Measurements from ENCODE around the gene NOL12. TPM values are rescaled to one million over a fixed set of nuclear protein-coding genes. Genes with fewer than 3 reads are reported as not detected.

The NOL12 gene
- polyA plus RNA-seq, 2 of the 4 experiments (the other 2 are of a cell fraction), result 23.0 to 37.3 TPM

DNA sequence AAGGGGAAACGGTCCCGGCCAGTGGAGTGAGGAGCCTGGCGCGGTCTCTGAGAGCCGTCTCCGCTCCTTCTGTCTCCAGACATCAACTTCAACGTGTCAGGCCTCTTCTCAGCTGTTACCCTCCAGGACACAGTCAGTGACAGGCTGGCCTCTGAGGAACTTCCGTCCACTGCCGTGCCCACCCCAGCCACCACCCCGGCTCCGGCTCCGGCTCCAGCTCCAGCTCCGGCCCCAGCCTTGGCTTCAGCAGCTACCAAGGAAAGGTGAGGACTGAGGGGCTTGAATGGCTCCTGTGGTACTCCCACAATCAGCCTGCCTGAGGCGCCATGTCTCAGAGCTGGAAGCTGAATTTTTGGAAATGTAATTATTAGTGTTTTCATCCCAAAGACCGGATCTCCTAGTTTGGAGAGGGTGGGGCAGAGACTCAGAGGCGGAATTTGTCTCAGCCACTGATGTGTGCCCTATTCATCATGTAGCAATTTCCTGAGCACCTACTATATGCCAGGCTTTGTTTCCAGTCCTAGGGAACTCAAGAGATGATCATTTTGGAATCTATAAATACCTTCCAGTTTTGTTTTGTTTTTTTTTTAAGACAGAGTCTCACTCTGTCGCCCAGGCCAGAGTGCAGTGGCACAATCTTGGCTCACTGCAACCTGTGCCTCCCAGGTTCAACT is 35.5 kb upstream of the NOL12 start:
- ATAC-seq, result no peak

DNA sequence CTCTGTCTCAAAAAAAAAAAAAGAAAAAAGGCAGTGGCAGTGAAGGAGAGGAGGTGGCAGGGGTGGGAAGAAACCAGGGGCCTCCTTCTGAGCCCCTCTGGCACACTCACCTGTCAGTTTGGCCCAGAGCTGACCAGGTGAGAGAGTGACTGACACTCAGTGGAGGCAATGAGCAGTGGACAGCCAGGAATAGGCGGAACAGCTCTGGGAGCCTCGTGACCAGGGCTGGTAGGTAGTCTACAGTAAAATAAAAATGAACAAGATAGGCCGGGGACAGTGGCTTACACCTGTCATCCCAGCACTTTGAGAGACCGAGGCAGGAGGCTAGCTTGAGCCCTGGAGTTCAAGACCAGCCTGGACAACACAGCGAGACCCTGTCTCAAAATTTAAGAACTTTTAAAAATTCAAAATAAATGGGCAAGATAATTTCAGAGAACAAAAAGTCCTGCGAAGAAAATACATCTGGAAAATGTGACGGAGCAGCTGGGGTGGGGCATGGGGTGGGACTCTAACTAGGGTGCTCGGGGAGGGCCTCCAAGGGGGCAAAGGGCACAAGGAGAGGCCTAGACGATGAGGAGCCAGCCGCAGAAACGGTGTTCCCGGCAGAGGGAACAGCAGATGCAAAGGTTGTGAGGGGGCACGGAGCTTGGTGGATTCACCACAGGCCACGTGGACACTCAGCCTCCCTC is 31.4 kb upstream of the NOL12 start:
- no peak for TF ChIP-seq CEBPB (IDR thresholded peaks at IDR 0.05)
- TF ChIP-seq, protein P1, sequence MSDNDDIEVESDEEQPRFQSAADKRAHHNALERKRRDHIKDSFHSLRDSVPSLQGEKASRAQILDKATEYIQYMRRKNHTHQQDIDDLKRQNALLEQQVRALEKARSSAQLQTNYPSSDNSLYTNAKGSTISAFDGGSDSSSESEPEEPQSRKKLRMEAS (IDR thresholded peaks at IDR 0.05), result no peak
- no peak for TF ChIP-seq SMC3 (IDR thresholded peaks at IDR 0.05)
- no peak for TF ChIP-seq BHLHE40 (IDR thresholded peaks at IDR 0.05; ENCODE audit: low read depth, low read length)
- TF ChIP-seq KDM1A (IDR thresholded peaks at IDR 0.05; ENCODE audit: low read depth), result no peak
- no peak for TF ChIP-seq RNF2 (IDR thresholded peaks at IDR 0.05; ENCODE audit: borderline replicate concordance, low read depth)
- no peak for TF ChIP-seq HDAC2 (IDR thresholded peaks at IDR 0.05)
- no peak for TF ChIP-seq HOXB13 (CRISPR knock-in tag; IDR thresholded peaks at IDR 0.05; ENCODE audit: low read depth)
- TF ChIP-seq, protein P2, sequence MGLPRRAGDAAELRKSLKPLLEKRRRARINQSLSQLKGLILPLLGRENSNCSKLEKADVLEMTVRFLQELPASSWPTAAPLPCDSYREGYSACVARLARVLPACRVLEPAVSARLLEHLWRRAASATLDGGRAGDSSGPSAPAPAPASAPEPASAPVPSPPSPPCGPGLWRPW (IDR thresholded peaks at IDR 0.05), result no peak
- TF ChIP-seq POLR2A (IDR thresholded peaks at IDR 0.05; ENCODE audit: low read length), result no peak
- TF ChIP-seq ZNF302 (CRISPR knock-in tag; IDR thresholded peaks at IDR 0.05), result no peak
- no peak for TF ChIP-seq CBX8 (IDR thresholded peaks at IDR 0.05)
- ATAC-seq (no peak), FAIRE-seq (no peak), DNase-seq (ENCODE audit: low read depth in 1 of 2, low spot score in 1 of 2) (no peak)
- ChIA-PET POLR2A (no interaction called here), CTCF (interaction anchor here (1.2 to 8.3 kb wide), 3 partner anchors 12 to 26 kb away, joined by 3 to 67 read pairs (median 4); no protein-coding TSS in a partner anchor)
- H3K27ac ChIP-seq, result no peak overlapping the region
- H3K4me3 ChIP-seq, result no peak overlapping the region
- H3K9me3 ChIP-seq, result no peaks in the 10 kb centered on the region
- H3K4me2 ChIP-seq, result no peak overlapping the region
- 82% methylated on average over 13 of the region's 14 CpGs for WGBS (ENCODE audit: missing lambda C conversion rate)
- peaks cover 8% of the 10 kb centered on the region; the same call in 2 of the 3 replicates for H3K4me1 ChIP-seq

More for the DNA sequence above, 35.5 kb upstream of the NOL12 start:
- no peaks in the 10 kb centered on the region for H3K4me1 ChIP-seq
- DNase-seq (ENCODE audit: low read depth in 1 of 2, low spot score in 1 of 2) (no peak), FAIRE-seq (no peak)
- no peak overlapping the region for H3K27ac ChIP-seq
- H3K9me3 ChIP-seq, result no peaks in the 10 kb centered on the region
- CTCF ChIA-PET, result interaction anchor here (0.7 to 8.3 kb wide), 3 partner anchors 8 to 141 kb away, joined by 3 to 67 read pairs (median 11); no protein-coding TSS in a partner anchor
- POLR2A ChIA-PET, result no interaction called here
- 95% methylated on average over 17 of the region's 17 CpGs for WGBS (ENCODE audit: missing lambda C conversion rate)
- no peak for TF ChIP-seq GATA3 (IDR thresholded peaks at IDR 0.05; ENCODE audit: borderline replicate concordance)
- TF ChIP-seq, protein P3, sequence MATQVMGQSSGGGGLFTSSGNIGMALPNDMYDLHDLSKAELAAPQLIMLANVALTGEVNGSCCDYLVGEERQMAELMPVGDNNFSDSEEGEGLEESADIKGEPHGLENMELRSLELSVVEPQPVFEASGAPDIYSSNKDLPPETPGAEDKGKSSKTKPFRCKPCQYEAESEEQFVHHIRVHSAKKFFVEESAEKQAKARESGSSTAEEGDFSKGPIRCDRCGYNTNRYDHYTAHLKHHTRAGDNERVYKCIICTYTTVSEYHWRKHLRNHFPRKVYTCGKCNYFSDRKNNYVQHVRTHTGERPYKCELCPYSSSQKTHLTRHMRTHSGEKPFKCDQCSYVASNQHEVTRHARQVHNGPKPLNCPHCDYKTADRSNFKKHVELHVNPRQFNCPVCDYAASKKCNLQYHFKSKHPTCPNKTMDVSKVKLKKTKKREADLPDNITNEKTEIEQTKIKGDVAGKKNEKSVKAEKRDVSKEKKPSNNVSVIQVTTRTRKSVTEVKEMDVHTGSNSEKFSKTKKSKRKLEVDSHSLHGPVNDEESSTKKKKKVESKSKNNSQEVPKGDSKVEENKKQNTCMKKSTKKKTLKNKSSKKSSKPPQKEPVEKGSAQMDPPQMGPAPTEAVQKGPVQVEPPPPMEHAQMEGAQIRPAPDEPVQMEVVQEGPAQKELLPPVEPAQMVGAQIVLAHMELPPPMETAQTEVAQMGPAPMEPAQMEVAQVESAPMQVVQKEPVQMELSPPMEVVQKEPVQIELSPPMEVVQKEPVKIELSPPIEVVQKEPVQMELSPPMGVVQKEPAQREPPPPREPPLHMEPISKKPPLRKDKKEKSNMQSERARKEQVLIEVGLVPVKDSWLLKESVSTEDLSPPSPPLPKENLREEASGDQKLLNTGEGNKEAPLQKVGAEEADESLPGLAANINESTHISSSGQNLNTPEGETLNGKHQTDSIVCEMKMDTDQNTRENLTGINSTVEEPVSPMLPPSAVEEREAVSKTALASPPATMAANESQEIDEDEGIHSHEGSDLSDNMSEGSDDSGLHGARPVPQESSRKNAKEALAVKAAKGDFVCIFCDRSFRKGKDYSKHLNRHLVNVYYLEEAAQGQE (IDR thresholded peaks at IDR 0.05), result no peak
- TF ChIP-seq RFX5 (IDR thresholded peaks at IDR 0.05), result no peak
- TF ChIP-seq JUN (IDR thresholded peaks at IDR 0.05), result no peak
- TF ChIP-seq FOSB (CRISPR knock-in tag; IDR thresholded peaks at IDR 0.05), result no peak
- no peak for TF ChIP-seq CBX8 (IDR thresholded peaks at IDR 0.05)
- no peak for TF ChIP-seq HOXA7 (CRISPR knock-in tag; IDR thresholded peaks at IDR 0.05)
- H3K4me3 ChIP-seq, result no peak overlapping the region
- no peak overlapping the region for H3K4me2 ChIP-seq

DNA sequence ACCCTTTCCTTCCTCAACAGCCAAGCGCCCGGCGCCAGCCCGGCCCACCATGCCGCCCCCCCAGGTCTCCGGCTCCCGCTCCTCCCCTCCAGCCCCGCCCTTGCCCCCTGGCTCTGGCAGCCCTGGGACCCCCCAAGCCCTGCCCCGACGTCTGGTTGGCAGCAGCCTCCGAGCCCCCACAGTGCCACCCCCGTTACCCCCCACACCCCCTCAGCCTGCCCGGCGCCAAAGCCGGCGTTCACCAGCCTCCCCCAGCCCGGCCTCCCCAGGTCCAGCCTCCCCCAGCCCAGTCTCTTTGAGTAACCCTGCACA is 30.9 kb upstream of the NOL12 start:
- FAIRE-seq, result no peak
- WGBS (ENCODE audit: missing lambda C conversion rate), result 96% methylated on average over 3 of the region's 17 CpGs
- CTCF ChIA-PET, result interaction anchor here (1.2 to 8.3 kb wide), 3 partner anchors 12 to 26 kb away, joined by 3 to 67 read pairs (median 4); no protein-coding TSS in a partner anchor
- no peak for TF ChIP-seq HDAC2 (IDR thresholded peaks at IDR 0.05)
- TF ChIP-seq CHD2 (IDR thresholded peaks at IDR 0.05; ENCODE audit: low read length, partially characterized antibody), result no peak
- TF ChIP-seq, protein P4, sequence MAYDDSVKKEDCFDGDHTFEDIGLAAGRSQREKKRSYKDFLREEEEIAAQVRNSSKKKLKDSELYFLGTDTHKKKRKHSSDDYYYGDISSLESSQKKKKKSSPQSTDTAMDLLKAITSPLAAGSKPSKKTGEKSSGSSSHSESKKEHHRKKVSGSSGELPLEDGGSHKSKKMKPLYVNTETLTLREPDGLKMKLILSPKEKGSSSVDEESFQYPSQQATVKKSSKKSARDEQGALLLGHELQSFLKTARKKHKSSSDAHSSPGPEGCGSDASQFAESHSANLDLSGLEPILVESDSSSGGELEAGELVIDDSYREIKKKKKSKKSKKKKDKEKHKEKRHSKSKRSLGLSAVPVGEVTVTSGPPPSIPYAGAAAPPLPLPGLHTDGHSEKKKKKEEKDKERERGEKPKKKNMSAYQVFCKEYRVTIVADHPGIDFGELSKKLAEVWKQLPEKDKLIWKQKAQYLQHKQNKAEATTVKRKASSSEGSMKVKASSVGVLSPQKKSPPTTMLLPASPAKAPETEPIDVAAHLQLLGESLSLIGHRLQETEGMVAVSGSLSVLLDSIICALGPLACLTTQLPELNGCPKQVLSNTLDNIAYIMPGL (CRISPR knock-in tag; IDR thresholded peaks at IDR 0.05; ENCODE audit: borderline replicate concordance), result no peak
- no peak for TF ChIP-seq SREBF2 (IDR thresholded peaks at IDR 0.05)
- no peak for TF ChIP-seq PHF8 (IDR thresholded peaks at IDR 0.05; ENCODE audit: borderline replicate concordance, low read depth)
- TF ChIP-seq, protein P3 (IDR thresholded peaks at IDR 0.05), result no peak
- TF ChIP-seq RARB (CRISPR knock-in tag; IDR thresholded peaks at IDR 0.05), result no peak
- no peak for TF ChIP-seq MAZ (IDR thresholded peaks at IDR 0.05; ENCODE audit: borderline replicate concordance, low read depth, low read length)
- TF ChIP-seq ZNF302 (CRISPR knock-in tag; IDR thresholded peaks at IDR 0.05), result no peak

More for the DNA sequence above, 30.9 kb upstream of the NOL12 start:
- no peak overlapping the region for H3K4me2 ChIP-seq
- ATAC-seq (no peak), DNase-seq (ENCODE audit: low read depth in 1 of 2, low spot score in 1 of 2) (no peak)
- H3K4me1 ChIP-seq, result peaks cover 13% of the 10 kb centered on the region
- no peaks in the 10 kb centered on the region for H3K9me3 ChIP-seq
- H3K4me3 ChIP-seq, result no peak overlapping the region
- H3K27ac ChIP-seq, result no peak overlapping the region
- POLR2A ChIA-PET, result no interaction called here
